Smooth muscle cell (in vitro differentiated cells): Measurements from ENCODE around the gene TSPAN9. TPM values are rescaled to one million over a fixed set of nuclear protein-coding genes. Genes with fewer than 3 reads are reported as not detected.

Experiments
- DNase-seq: peaks from one replicate; lab custom pipeline; 2025; ENCODE audit not compliant: unreplicated experiment; lab: John Stamatoyannopoulos, UW
- H2AFZ ChIP-seq: fragments of 200-600 bp; sonication (generic); 2 replicates; pipeline ENCODE4 v1.6.0; 2016; ENCODE audit warnings: antibody characterized with exemption, low read depth, mild to moderate bottlenecking
- H3F3A ChIP-seq: fragments of 200-600 bp; sonication (generic); 2 replicates; pipeline ENCODE4 v1.6.0; 2017; ENCODE audit warnings: antibody characterized with exemption, low read depth
- H3K27ac ChIP-seq: fragments of 200-600 bp; sonication (generic); 2 replicates; pipeline ENCODE4 v1.5.1; 2016; ENCODE audit warnings: low read depth, mild to moderate bottlenecking
- H3K27me3 ChIP-seq: fragments of 200-600 bp; sonication (generic); 2 replicates; pipeline ENCODE4 v1.6.1; 2016; ENCODE audit warnings: low read depth, mild to moderate bottlenecking
- H3K36me3 ChIP-seq: fragments of 200-600 bp; sonication (generic); 2 replicates; pipeline ENCODE4 v1.5.1; 2016; ENCODE audit warnings: low read depth
- H3K4me1 ChIP-seq: fragments of 200-600 bp; sonication (generic); 2 replicates; pipeline ENCODE4 v1.5.1; 2016; ENCODE audit warnings: low read depth
- H3K4me2 ChIP-seq: fragments of 200-600 bp; sonication (generic); 2 replicates; pipeline ENCODE4 v1.6.0; 2016; ENCODE audit warnings: mild to moderate bottlenecking
- H3K4me3 ChIP-seq: fragments of 200-600 bp; sonication (generic); 2 replicates; pipeline ENCODE4 v1.5.1; 2016; ENCODE audit warnings: mild to moderate bottlenecking
- H3K79me2 ChIP-seq: fragments of 200-600 bp; sonication (generic); 2 replicates; pipeline ENCODE4 v1.6.0; 2016; ENCODE audit warnings: low read depth, mild to moderate bottlenecking
- H3K9ac ChIP-seq: fragments of 200-600 bp; sonication (generic); 2 replicates; pipeline ENCODE4 v1.6.0; 2016; ENCODE audit warnings: low read depth
- H3K9me3 ChIP-seq: fragments of 200-600 bp; sonication (generic); replicated peaks from 2 replicates; pipeline ENCODE4 v1.5.1; 2016; ENCODE audit warnings: low read depth
- H4K20me1 ChIP-seq: fragments of 200-600 bp; sonication (generic); 2 replicates; pipeline ENCODE4 v1.6.0; 2016; ENCODE audit warnings: low read depth
- CTCF ChIP-seq: fragments of 200-600 bp; sonication (generic); IDR thresholded peaks from 2 replicates; pipeline ENCODE4 v1.5.1; 2017; ENCODE audit warnings: borderline replicate concordance, mild to moderate bottlenecking, antibody characterized with exemption; ENCODE audit not compliant: insufficient read depth, poor library complexity, severe bottlenecking
- WGBS: methylation state at CpG from one replicate; pipeline ENCODE4 v1.1.7; 2016; ENCODE audit warnings: low lambda C conversion rate; 5-methylcytosine and 5-hydroxymethylcytosine counted together
- polyA plus RNA-seq: library from polyadenylated mRNA; unstranded; fragments of >200 nt; fragmentation: Nextera tagmentation; extraction: Ambion mirVana; gene quantifications from 2 replicates; pipeline ENCODE4 v1.2.1, GENCODE V29; 2016
- total RNA-seq: library from RNA; depleted of rRNA; stranded (reverse); fragments of >200 nt; gene quantifications from 2 replicates; pipeline ENCODE4 v1.2.3, GENCODE V29; 2014

The TSPAN9 gene
- total and polyA plus RNA-seq, 2 experiments from 2014 or later: 17.7 to 29.8 TPM

GRCh38 chr12:3189282-3189681 lies 112.1 kb downstream of the TSPAN9 start:
- Histone ChIP-seq H3K36me3 (no peaks in the 10 kb centered on the region), H3K27me3 (no peaks in the 10 kb centered on the region), H4K20me1 (peaks cover 100% of the 10 kb centered on the region), H3K79me2 (no peaks in the 10 kb centered on the region), H3K4me1 (peaks cover 13% of the 10 kb centered on the region), H3K4me3 (no peak overlapping the region), H3K9ac (no peak overlapping the region), H3K27ac (no peak overlapping the region), H2AFZ (no peak overlapping the region), H3K4me2 (no peak overlapping the region), H3K9me3 (no peaks in the 10 kb centered on the region), H3F3A (no peaks in the 10 kb centered on the region)
- no peak for TF ChIP-seq CTCF
- WGBS: 89% methylated on average over 2 of the region's 2 CpGs
- no peak for DNase-seq

- Histone ChIP-seq H3K9me3 (no peaks in the 10 kb centered on the region), H3K36me3 (no peaks in the 10 kb centered on the region), H3K79me2 (no peaks in the 10 kb centered on the region), H2AFZ (no peak overlapping the region), H3K9ac (no peak overlapping the region), H4K20me1 (peaks cover 100% of the 10 kb centered on the region), H3K4me3 (no peak overlapping the region), H3K27me3 (no peaks in the 10 kb centered on the region), H3K4me1 (peaks cover 5% of the 10 kb centered on the region), H3K27ac (no peak overlapping the region), H3K4me2 (no peak overlapping the region), H3F3A (no peaks in the 10 kb centered on the region)
- no peak for TF ChIP-seq CTCF
- WGBS: 73% methylated on average over 9 of the region's 9 CpGs
- no peak for DNase-seq
Observed at GRCh38 chr12:3190101-3190500, 112.9 kb downstream of the TSPAN9 start.

- TF ChIP-seq CTCF: no peak
- 85% methylated on average over 2 of the region's 2 CpGs for WGBS
- H3F3A ChIP-seq: no peaks in the 10 kb centered on the region
- no peak overlapping the region for H3K9ac ChIP-seq
- no peaks in the 10 kb centered on the region for H3K9me3 ChIP-seq
- H3K4me1 ChIP-seq: no peaks in the 10 kb centered on the region
- no peak overlapping the region for H2AFZ ChIP-seq
- H3K4me3 ChIP-seq: no peak overlapping the region
- no peaks in the 10 kb centered on the region for H3K27me3 ChIP-seq
- H3K27ac ChIP-seq: no peak overlapping the region
- no peak overlapping the region for H3K4me2 ChIP-seq
- H4K20me1 ChIP-seq: peaks cover 100% of the 10 kb centered on the region
- no peaks in the 10 kb centered on the region for H3K36me3 ChIP-seq
- no peak for DNase-seq
- no peaks in the 10 kb centered on the region for H3K79me2 ChIP-seq
Observed at GRCh38 chr12:3191450-3191849, 114.3 kb downstream of the TSPAN9 start.

- no peaks in the 10 kb centered on the region for H3K4me1 ChIP-seq
- no peaks in the 10 kb centered on the region for H3K27me3 ChIP-seq
- 93% methylated on average over 10 of the region's 10 CpGs for WGBS
- H3K4me2 ChIP-seq: no peak overlapping the region
- H4K20me1 ChIP-seq: peaks cover 100% of the 10 kb centered on the region
- H2AFZ ChIP-seq: no peak overlapping the region
- H3K4me3 ChIP-seq: no peak overlapping the region
- TF ChIP-seq CTCF: no peak
- no peaks in the 10 kb centered on the region for H3K79me2 ChIP-seq
- H3K9me3 ChIP-seq: no peaks in the 10 kb centered on the region
- no peak overlapping the region for H3K9ac ChIP-seq
- DNase-seq: no peak
- H3K36me3 ChIP-seq: no peaks in the 10 kb centered on the region
- no peaks in the 10 kb centered on the region for H3F3A ChIP-seq
- H3K27ac ChIP-seq: no peak overlapping the region
Observed at GRCh38 chr12:3192221-3192620, 115.0 kb downstream of the TSPAN9 start.
